Lower lobe of right lung (tissue), 2 donors: Measurements from ENCODE around the gene WDR73. TPM values are rescaled to one million over a fixed set of nuclear protein-coding genes. Genes with fewer than 3 reads are reported as not detected.
A peak's percentile ranks its signal among the peaks of the same experiment; 100 is the strongest.

Source experiments
- ATAC-seq, 2 donors: fragments of 200-7000 bp; cut with Tn5 transposase; one replicate each; pipeline ENCODE4 v1.9.1; 2020 to 2022; ENCODE audit warnings: mild to moderate bottlenecking in 2 of 2, moderate library complexity in 2 of 2
- DNase-seq: peaks from one replicate; pipeline ENCODE4 v3.0.0-alpha.2; 2020
- H3K27ac ChIP-seq: fragments of 200-600 bp; one replicate; pipeline ENCODE4 v1.8.0; 2022
- H3K27me3 ChIP-seq: fragments of 200-600 bp; one replicate; pipeline ENCODE4 v1.8.0; 2022; ENCODE audit warnings: low read depth
- H3K36me3 ChIP-seq: fragments of 200-600 bp; one replicate; pipeline ENCODE4 v1.8.0; 2022; ENCODE audit warnings: mild to moderate bottlenecking
- H3K4me1 ChIP-seq: fragments of 200-600 bp; one replicate; pipeline ENCODE4 v1.8.0; 2022
- H3K4me3 ChIP-seq: fragments of 200-600 bp; one replicate; pipeline ENCODE4 v1.8.0; 2022; ENCODE audit warnings: mild to moderate bottlenecking
- H3K9me3 ChIP-seq: fragments of 200-600 bp; one replicate; pipeline ENCODE4 v1.8.0; 2022
- CTCF ChIP-seq: fragments of 200-600 bp; IDR thresholded peaks from one replicate; pipeline ENCODE4 v1.8.0; 2022; ENCODE audit warnings: antibody characterized with exemption, mild to moderate bottlenecking
- intact Hi-C: fragments of 100-400 bp; cut with DNase I; formaldehyde crosslinking; loops from one replicate; pipeline ENCODE4 v1.11.0; 2022
- long read RNA-seq: library from polyadenylated mRNA; unstranded; transcript quantifications from one replicate; pipeline ENCODE4 v2.0.0, GENCODE V29; 2021
- total RNA-seq: library from RNA; stranded (reverse); fragmentation: NEBNext Ultra II Directional; extraction: Animal tissue kit (Norgen Biotek cat#: 25700); gene quantifications from one replicate; pipeline ENCODE4 v1.2.1, GENCODE V29; 2021
- donor health status: DM: no; HTN: yes; CAD: no; lungs with severe emphysema.

WDR73 gene
- 29.9 TPM for total RNA-seq
- long read RNA-seq, full-length matches to known transcripts: 21 of 77 reads
- long read RNA-seq, partial matches to known transcripts: 4 of 77 reads
- long read RNA-seq, other reads (novel, unspliced or antisense): 52 of 77 reads

GRCh38 chr15:84653910-84654688, at the start of gene WDR73:
Gene WDR73 (minus strand): TSS chr15:84654283. CDS start chr15:84654274, 9 bp downstream.
- Histone ChIP-seq H3K27me3 (no peaks in the 10 kb centered on the region), H3K4me3 (peak within 1 kb of the TSS; percentile 93), H3K9me3 (no peaks in the 10 kb centered on the region), H3K4me1 (peaks cover 47% of the 10 kb centered on the region), H3K27ac (peak within 1 kb of the TSS; percentile 89), H3K36me3 (peaks cover 34% of the 10 kb centered on the region)
- DNase-seq (peak; percentile 97), ATAC-seq (peak; percentile 93 to 95)
- no peak for TF ChIP-seq CTCF
- intact Hi-C loops: no loop called here

- ATAC-seq (no peak), DNase-seq (no peak)
- H3K27ac ChIP-seq: no peak overlapping the region
- H3K9me3 ChIP-seq: no peaks in the 10 kb centered on the region
- TF ChIP-seq CTCF: no peak
- H3K4me3 ChIP-seq: no peak overlapping the region
- no peaks in the 10 kb centered on the region for H3K27me3 ChIP-seq
- peaks cover 2% of the 10 kb centered on the region for H3K36me3 ChIP-seq
- intact Hi-C loops: no loop called here
- peaks cover 36% of the 10 kb centered on the region for H3K4me1 ChIP-seq
Measured at GRCh38 chr15:84703808-84704207, 49.7 kb upstream of the WDR73 start.

- no peaks in the 10 kb centered on the region for H3K27me3 ChIP-seq
- H3K27ac ChIP-seq: no peak overlapping the region
- ATAC-seq (peak; percentile 71 to 75), DNase-seq (no peak)
- intact Hi-C loops: no loop called here
- no peak overlapping the region for H3K4me3 ChIP-seq
- no peaks in the 10 kb centered on the region for H3K9me3 ChIP-seq
- H3K36me3 ChIP-seq: no peaks in the 10 kb centered on the region
- peaks cover 44% of the 10 kb centered on the region for H3K4me1 ChIP-seq
- no peak for TF ChIP-seq CTCF
Measured at GRCh38 chr15:84702961-84703482, 48.9 kb upstream of the WDR73 start.

GRCh38 chr15:84699538-84700191, 45.6 kb upstream of the WDR73 start:
- intact Hi-C loops: no loop called here

More at GRCh38 chr15:84699538-84700191, 45.6 kb upstream of the WDR73 start:
- DNase-seq (no peak), ATAC-seq (no peak)
- H3K4me1 ChIP-seq: peaks cover 47% of the 10 kb centered on the region
- H3K27me3 ChIP-seq: no peaks in the 10 kb centered on the region
- H3K27ac ChIP-seq: no peak overlapping the region
- no peak for TF ChIP-seq CTCF
- H3K4me3 ChIP-seq: no peak overlapping the region
- no peaks in the 10 kb centered on the region for H3K36me3 ChIP-seq
- no peaks in the 10 kb centered on the region for H3K9me3 ChIP-seq
